Tongue (tissue), 2 donors: ENCODE measurements around the gene SLC25A24. TPM values are rescaled to one million over a fixed set of nuclear protein-coding genes. Genes with fewer than 3 reads are reported as not detected.

Experiments used
- DNase-seq: peaks from one replicate; pipeline ENCODE4 v3.0.0-alpha.2; 2015
- total RNA-seq: library from RNA; depleted of rRNA; stranded (reverse); fragments of >200 nt; gene quantifications from one replicate; pipeline ENCODE4 v1.2.3, GENCODE V29; 2014

The SLC25A24 gene
- total RNA-seq, 1 donor from 2014 or later, result 67.7 TPM

- DNase-seq, result no peak
These were observed 104.1 kb downstream of the SLC25A24 start for GRCh38 chr1:108096089-108096488.

DNA sequence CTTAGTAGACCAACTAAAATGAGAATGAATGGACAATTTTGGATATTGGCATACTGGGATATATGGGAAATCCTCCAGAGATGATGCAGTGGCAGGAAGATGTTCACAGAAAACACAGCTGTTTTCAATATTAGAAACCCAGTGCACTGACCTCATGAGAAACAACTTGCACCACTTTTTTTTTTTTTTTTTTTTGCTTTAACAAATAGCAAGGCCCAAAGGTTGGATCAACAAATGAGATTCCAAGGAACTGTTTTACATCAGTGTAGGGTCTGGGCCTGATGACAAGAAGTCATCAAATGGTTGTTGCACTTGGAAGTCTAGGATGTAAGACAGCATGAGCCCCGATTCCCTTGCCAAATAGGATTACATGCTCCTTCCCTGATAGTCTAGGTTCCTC is 110.7 kb downstream of the SLC25A24 start:
- DNase-seq, result peak; percentile 51

DNA sequence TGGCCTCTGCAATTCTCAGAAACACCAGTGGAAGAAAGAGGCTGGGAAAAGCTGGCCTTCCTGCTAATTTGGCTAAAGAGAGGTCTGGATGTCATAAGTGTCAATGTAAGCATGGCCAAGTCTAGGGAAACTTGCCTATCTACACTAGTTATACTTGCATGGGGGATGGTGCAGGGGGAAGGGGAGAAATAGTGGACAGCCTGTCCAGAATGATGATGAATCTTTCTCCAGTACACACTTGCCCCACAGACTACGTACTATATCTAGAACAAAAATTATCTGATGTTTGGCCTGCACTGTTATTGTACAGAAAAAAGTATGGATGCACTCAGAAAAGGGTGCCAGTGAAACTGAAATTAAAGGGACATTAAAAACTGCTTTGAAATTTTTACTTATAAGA is 114.5 kb downstream of the SLC25A24 start:
- no peak for DNase-seq

DNA sequence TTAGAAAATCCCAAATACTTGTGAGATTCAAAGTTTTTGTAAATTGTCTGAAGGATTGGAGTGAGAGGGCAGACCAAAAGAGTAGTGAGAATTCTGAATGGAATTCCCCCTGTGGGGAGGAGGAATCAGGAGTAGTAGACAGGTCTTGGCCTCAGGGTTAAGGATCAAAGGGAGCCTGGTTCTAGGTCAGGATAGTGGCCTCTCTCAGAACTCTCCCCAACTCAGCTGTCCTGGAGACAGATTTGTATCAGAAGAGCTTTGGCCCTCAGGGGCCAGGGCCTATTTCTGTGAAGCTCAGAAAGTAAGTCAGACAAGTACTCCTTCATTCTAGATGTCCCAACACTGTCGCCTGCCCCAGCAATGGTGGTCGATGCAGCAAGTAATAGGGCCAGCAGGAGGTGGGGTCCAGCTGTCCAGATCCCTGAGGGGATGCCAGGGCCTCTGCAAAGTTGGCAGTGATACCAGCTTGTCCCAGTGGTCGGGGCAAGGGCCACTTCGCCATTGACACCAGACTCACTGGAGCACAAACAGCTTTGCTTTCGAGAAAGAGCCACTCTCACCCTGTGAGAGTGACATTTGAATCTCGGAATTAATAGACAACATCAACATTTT is 115.2 kb downstream of the SLC25A24 start:
- DNase-seq, result no peak

Other genes with a start within 250 kb of the SLC25A24 start
- gene VAV3, start 235.2 kb downstream of the SLC25A24 start, total RNA-seq, result 39.8 TPM
- gene NBPF4, start 43.7 kb upstream of the SLC25A24 start, total RNA-seq, result not detected
- not detected for gene NBPF6, start 250.0 kb upstream of the SLC25A24 start, total RNA-seq